CD4-positive, alpha-beta T cell treated with Interleukin-15 for 4 hours (primary cell): ENCODE results near the gene ZNF48.

Source experiments
- DNase-seq: peaks from one replicate; pipeline ENCODE4 v3.0.0-alpha.2; 2020; ENCODE audit warnings: low spot score

ZNF48 gene

DNA sequence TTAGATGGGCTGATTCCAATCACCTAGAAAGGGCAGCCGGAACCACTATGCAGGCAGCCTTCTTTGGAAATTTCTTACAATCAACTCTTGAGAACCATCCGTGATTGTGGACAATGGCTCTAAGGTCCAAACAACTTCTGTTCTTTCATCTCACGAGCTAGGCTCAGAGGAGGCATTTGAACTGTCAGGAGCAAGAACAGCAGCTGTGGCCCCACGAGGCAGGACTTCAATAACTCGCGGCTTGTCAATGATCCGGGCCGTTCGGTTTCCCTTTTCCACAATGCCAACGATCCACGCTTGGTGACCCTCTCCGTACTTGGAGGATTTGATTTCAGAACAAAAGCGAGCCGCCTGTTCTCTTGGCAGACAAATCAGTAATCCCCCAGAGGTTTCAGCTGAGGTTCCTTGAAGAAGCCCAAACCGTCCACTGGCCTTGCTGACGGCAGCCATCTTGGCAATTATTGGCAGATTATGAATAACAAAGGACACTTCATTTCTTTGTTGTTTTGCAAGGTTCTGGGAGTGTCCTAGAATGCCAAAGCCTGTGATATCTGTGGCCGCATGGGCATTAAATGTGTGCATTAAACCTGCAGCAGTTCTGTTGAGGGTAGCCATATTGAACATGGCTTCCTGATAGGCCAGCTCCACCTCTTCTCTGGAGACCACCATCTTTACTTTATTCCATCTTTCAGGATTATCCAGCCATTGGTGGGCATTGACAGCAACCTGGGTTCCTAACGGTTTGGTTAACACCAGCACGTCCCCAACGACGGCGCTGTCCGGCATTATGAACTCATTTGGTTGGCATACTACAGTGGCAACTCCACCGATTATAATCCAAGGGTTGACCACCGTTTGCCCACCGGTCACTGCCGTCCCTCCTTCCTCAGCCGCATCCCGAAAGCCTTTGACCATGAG, 49.3 kb downstream of the ZNF48 start:
- no peak for DNase-seq

DNA sequence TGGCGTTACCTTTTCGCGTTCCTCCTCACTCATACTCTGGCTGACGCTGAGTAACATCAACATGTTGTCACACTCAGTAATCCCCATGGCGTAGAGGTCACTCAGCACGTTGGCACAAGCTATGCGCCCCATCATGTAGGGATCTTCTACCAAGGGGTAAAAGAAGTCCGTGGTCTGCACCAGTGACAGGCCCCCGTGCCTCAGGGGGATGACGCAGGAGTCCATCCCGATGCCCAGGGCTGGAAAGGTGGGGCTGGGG, 49.9 kb downstream of the ZNF48 start:
- no peak for DNase-seq

GRCh38 chr16:30445408-30446202, 50.4 kb downstream of the ZNF48 start, which contains the start of gene SEPHS2:
SEPHS2 (minus strand) TSS chr16:30445874; CDS start chr16:30445727, 147 bp downstream.
- DNase-seq, result peak; percentile 98

DNA sequence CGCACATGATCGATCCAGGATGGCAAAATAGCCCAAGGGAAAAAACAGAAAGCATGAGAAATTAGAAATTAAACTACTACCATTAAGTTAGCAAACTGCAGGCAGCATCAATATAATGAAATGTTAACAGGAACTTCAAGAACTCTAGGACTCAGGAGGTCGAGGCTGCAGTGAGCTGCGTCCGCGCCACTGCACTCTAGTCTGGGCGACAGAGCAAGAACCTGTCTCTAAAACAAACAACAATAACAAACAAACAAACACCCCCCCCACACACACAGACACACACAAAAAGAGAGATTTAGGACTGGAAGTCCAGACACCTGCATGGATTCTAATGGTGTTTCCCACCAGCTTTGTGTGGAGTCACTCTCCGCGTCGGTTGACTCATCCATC, 51.0 kb downstream of the ZNF48 start:
- DNase-seq, result no peak

DNA sequence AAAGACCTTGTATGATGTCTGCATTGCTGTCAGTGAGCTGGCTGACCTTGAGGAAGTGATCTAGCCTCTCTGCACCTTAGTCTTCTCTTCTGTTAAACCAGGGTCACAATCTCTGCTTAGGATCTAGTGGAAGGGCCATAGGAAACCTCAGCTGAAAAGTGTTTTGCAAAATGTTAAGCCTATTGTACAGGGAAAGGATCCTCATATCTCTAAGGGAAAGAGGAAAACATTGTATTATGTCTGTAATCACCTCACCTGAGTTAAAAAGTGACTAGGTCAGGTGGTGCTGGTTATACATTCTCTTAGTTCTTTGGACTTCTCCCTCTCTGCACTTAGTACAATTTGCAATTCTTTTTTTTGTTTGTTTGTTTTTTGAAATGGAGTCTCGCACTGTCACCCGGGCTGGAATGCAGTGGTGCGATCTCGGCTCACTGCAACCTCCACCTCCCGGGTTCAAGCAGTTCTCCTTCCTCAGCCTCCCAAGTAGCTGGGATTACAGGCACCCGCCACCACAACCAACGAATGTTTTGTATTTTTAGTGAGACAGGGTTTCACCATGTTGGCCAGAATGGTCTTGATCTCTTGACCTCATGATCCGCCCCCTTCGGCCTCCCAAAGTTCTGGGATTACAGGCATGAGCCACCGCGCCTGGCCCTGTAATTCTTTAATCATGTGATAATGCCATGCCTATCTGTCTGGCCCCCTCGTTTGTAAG, 52.4 kb downstream of the ZNF48 start:
- no peak for DNase-seq

- DNase-seq, result no peak
Observed at GRCh38 chr16:30449116-30449435, 53.9 kb downstream of the ZNF48 start.
